T-helper 9 cell (primary cell): ENCODE data around the gene NT5C1A.

Experiments
- DNase-seq: peaks from one replicate; pipeline ENCODE4 v3.0.0-alpha.2; 2020

The NT5C1A gene

GRCh38 chr1:39633422-39633821 is 38.5 kb downstream of the NT5C1A start:
- no peak for DNase-seq

DNA sequence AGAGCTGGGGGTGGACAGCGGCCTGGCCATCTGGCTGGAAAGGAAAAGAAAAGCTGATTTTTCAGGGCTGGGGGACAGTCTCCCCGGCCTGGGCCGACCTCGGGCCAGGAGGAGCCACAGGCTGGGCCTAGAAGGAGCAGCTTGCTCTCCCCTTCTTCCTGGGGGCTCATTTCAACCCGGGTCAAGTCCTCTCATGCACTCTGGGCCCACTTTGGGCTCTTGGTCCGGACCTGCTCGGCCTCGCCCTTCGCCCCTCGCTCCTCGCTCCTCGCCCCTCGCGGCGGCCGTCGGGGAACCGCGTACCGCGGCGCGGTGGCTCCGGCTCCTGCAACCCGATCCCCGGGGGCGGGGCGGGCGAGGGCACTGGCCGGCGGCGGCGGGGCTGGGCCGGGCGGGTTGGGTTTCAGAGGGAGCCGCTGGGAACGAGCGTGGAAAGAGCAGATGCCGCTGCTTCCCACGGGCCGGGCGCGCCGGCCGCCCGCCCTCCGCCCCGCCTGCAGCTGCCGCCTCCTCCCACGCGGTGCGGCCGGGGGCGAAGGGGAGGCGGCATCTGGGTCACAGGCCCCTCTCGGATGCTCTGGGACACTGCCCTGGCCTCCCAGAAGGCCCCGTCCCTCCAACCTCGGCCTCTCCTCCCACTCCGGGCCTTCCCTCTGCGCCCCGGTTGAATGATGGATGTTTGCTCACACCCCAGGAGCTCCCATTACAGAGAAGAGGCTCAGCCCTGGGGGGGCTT is 39.1 kb downstream of the NT5C1A start:
- DNase-seq, result no peak

GRCh38 chr1:39632323-39632681 is 39.6 kb downstream of the NT5C1A start:
- no peak for DNase-seq

DNA sequence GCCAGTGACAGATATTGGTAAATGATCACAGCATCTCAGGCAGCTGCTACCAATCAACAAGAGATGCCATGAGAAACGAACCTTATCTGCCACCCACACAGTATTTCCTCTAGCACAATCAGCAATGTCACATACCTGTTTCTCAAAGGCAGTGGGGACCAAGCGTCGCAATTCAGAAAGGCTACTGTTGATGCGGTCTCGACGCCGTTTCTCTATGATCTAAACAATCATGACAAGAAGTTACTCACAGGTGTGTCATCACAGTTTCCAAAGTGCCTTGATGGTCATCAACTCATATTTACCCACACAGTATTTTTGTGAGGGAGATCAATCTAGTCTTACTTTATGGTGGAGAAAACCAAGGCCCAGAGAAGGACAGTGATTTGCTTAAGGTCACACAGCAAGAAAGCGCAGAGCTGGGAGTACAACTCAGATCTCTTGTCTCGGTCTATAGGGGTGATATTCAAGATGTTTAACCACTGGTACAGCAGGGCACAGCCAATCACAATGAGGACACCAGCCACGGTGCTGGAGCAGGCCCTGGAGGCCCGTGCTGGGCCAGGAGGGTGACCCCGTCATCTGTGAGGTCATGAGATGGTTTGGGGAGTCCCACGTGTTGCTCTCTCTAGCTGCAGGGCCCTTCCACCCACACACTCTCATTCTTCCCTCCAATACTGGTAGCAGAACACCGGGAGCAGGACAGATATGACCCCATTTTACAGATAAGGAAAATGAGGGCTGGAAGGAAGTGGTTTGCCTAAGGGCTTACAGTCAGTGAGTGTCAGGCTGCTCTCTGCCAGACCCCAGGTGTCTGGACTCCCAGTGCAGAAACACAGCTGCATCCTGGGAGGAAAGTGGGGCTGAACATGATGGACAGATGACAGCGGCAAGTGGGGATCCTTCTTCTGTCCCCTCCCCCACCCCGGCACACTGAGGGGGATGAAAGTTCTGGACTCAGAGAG is 40.3 kb downstream of the NT5C1A start:
- no peak for DNase-seq

DNA sequence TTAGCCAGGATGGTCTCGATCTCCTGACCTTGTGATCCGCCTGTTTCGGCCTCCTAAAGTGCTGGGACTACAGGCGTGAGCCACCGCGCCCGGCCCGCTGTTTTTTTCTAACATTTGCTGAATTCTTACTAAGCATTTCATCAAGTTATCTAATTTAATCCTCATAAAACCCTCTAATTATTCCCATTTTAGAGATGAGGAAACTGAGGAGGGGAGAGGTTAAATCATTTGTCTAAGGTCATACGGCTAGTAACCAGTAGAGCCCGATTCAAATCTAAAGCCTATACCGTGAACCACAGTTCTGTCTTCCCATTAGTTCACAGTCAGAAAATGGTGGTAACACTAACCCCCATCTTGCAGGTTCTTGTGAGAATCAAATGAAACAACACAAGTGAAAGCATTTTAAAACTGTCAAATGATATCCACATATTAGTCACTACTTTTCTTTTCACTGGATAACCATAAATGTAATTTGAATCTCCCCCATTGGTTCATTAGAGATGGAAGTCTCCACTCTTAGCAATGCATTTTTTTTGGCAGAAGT is 43.0 kb downstream of the NT5C1A start:
- DNase-seq, result no peak

- DNase-seq, result no peak
These were observed 45.3 kb downstream of the NT5C1A start for GRCh38 chr1:39626646-39627045.

DNA sequence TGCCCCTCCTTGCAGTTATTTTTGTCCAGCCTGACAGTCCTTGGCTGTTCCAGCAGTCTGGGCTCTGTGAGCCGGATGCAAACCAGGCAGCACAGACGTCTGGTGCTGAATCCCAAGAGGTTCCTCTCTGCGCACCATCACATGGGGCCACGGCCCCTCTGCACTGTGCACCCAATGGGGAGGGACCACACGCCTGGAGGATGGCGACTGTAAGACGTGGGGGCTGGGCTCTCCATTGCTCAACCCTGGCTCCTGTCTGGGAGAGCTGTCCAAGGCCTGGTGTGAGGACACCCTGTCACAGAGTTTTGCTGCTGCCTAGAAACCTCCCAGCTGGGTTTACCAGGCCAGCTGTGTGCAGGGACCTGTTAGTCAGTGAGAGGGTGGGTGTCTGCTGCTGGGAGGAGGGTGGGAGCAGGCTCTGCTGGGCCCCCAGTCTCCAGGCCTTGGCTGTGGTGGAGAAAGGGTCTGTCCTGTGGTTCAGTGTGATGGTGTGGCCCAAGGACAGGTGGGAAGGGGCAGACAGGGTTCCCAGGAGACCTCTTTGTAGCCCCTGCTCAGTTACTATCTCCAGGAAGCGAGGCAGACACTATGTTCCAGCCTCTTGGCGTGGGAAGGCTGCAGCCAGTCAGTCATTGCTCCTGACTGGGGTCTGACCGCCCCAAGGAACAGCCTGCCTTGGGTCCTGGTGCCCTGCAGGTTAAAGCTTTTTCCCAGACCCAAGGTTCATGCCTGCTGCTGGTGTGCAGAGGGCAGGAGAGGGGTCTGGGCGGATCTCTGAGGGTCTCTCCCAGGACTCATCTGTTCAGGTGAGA is 46.2 kb downstream of the NT5C1A start:
- no peak for DNase-seq

GRCh38 chr1:39625009-39625408 is 46.9 kb downstream of the NT5C1A start:
- DNase-seq, result no peak

DNA sequence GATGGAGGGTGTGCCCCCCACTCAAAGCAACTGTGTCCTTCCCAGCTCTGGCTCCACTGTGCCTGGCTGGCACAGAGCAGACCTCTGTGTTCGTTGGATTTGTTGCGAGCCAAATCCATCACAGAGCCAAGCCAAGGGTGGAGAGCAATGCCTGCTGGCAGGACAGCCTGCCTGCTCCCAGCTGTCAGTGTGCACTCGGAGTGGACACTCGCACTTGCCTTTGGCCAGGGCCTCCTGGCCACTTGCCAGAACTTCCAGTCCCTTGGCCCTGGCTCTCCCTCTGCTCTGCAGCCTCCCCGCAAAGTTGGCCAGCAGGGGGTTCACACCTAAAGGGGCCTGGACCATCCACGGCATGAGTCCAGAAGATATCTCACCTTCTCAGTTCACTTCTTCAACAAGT is 48.9 kb downstream of the NT5C1A start:
- no peak for DNase-seq

- no peak for DNase-seq
These were observed 49.5 kb downstream of the NT5C1A start for GRCh38 chr1:39622427-39622826.

DNA sequence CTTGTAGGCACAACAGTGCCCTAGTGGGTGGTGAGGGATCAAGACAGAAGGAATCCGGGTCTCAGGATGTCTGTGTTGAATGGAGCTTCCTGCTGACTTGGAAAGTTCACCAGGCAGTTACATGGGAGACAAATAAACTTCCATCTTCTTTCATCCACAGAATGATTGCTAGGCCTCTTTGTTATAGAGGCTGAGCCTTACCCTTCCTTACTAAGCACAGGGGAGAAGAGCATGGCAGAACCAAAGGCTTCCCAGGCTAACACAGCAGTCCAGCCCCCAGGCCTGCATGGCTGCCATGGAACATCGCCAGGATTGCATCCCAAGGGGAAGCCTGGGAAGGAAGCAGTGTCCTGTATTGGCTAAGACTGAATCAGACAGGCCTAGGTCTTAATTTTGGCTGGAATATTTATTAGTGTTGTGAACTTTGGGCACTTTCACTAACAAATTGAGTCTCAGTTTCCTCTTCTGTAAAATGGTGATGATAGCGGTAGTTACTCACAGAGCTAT is 51.2 kb downstream of the NT5C1A start:
- DNase-seq, result no peak

GRCh38 chr1:39617488-39618049 is 54.3 kb downstream of the NT5C1A start:
- no peak for DNase-seq

DNA sequence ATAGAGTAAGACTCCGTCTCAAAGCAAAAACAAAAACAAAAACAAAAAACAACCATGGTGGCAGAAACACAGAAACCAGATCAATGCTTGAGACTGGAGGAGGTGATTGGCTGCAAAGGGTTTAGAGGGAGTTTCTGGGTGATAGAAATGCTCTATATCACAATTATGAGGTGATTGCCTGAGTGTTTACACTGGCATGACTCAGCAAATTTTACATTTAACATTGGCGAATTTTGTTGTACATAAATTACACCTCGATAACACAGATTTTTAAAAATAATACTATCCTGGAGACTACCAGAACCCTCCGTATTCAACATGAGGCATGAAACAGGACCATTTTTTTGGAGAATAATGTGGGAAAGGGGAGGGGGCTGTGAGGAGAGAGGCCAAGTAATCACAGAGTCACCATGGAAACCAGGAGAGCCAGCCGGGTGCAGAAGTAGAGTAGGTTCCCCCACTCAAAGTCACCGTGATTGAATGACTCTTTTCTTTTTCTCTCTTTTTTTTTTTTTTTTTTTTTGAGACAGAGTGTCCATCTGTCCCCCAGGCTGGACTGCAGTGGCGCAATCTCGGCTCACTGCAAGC is 56.7 kb downstream of the NT5C1A start:
- no peak for DNase-seq

DNA sequence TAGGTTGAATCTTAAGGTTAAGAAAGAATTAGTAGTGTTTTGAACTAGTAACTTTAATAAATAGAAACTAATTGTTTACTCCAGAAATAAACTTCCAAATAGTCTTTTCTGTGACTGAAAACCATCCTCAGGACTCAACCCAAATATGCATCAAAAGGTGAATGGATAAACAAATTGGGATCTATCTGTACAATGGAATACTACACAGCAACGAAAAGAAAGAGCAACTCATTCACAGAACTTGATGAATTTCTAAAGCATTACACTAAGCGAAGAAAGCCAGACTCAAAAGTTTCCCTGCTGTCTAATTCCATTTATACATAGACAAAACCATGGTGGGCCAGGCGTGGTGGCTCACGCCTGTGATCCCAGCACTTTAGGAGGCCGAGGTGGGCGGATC is 57.4 kb downstream of the NT5C1A start:
- DNase-seq, result no peak

GRCh38 chr1:39613250-39613649 is 58.7 kb downstream of the NT5C1A start:
- DNase-seq, result no peak

DNA sequence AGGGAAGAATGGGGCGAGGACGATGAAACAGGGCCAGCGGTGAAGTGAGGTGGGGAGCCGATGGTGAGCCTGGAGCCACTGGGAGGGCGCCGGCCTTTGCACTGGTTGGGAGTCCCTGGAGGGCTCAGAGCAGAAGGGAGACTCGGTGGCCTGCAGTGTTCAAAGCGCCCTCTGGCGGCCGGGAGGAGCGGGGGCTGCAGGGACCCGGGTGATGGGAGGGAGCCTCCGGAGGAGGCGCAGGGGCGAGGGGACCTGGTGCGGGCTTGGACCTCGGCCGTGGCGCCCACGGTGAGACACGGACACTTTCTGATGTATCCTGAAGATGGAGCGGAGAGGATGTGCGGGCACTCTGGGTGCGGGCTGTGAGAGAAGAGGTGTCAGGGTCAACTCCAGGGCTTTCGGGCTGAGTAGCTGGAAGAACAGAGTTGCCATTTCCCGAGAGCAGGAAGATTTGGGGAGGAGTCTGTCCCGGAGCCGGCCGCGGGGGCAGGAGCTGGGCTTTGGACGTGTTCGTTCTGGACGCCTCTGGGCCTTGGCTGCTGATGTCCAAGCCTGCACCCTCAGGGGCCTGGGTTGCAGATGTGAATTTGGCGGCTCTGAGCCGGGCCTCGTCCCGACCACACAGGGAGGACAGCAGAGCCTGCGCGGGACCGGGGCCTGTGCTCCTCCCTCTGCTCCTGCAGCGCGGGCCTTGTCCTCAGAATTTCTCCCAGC is 62.1 kb downstream of the NT5C1A start:
- DNase-seq, result peak; percentile 56
